ENCODE data around the gene PARVB.

Gene PARVB

GRCh38 chr22:44166498-44167276 lies 142.6 kb downstream of the PARVB start:
- no peak for DNase-seq

DNA sequence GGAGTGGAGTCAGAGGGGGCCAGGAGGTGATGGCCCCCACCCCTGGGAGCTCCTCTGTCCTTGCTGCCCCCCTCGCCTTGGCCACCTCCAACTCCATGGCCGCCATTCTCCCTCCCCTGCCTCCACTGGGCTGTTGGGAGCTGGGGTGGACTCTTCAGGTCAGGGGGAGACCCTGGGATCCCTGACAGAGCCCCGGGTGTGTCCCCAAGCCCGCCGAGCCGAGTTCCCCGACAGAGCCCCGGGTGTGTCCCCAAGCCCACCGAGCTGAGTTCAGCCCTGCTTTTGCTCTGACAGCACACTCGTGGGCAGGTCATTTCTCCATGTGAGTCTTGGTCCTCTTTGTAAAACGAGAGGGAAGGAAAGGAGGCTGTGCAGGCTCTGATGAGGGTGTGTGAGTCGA lies 143.4 kb downstream of the PARVB start:
- DNase-seq: no peak

- no peak for DNase-seq
Observed at GRCh38 chr22:44168206-44168605, 144.1 kb downstream of the PARVB start.

- DNase-seq: no peak
Observed at GRCh38 chr22:44170470-44170869, 146.4 kb downstream of the PARVB start.

DNA sequence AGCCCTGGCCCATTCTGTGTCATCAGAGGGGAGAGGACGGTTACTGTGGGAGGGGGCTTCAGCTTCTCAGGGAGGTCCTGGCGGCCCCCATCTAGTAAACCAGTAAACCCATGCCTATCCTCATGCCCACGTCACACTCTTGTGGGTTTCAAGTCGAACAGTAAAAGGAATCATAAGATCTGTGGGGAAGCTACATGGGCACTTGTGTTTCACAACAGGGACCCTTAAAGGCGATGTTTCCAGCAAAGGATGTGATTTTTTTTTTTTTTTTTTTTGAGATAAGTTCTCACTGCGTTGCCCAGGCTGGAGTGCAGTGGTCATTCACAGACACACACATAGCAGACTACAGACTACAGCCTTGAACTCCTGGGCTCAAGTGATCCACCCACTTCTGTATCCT lies 147.5 kb downstream of the PARVB start:
- DNase-seq: no peak

- DNase-seq: no peak
Observed at GRCh38 chr22:44172370-44173108, 148.4 kb downstream of the PARVB start.

- no peak for DNase-seq
Observed at GRCh38 chr22:44173154-44173553, 149.1 kb downstream of the PARVB start.

DNA sequence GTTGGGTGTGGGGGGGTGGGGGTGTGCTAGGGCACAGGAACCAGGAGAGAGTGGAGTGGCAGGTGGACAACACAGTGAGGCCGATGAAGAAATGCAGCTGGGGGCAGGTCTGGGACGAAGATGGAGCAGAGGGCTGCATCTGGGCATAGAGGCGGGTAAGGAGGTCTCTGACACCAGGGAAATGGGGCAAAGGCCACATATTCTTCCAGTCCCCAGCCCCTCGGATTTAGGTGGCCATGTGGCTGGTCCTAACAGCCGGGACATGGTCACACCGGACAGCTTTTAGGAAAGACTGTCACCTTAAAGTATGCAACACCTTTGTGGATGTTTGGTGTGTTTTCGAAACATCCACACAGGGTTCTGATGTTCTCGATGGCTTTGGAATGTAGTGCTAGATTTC lies 151.6 kb downstream of the PARVB start:
- DNase-seq: no peak

DNA sequence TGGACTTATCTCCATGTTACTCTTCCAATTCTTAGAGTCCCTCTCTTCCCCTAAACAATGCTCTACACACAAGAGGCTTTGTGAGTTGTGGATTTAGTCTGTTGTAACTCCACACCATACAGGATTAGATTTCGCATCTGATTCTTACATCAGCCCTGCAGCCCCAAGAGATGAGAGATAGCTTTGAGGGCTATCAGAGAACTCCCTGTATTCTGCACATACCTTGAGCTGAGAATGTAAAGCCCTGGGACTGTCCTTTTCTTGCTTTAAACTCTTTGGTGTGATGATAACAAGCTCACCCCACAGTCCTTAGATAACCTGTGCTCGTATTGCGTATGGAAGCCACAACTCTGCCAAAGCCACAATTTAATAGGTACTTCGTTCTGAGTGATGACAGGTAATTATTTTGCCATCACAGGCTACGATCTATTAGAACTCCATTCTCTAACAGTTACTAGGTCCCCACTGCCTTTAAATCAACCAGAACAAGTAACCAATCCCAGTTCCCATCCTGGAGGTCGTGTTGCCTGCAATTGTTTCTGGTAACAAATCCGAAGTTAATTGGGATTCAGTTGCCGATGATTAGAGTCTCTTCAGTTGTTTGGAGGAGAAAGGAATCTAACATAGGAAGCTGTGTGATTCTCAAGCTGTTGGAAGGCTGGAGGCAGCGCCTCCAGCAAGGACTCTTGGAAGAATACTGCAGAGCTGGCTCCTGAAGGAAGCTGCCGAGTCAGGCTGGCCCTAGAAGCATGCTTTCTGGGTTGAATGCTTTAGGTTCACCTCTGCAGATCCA lies 155.3 kb downstream of the PARVB start:
- DNase-seq: no peak

DNA sequence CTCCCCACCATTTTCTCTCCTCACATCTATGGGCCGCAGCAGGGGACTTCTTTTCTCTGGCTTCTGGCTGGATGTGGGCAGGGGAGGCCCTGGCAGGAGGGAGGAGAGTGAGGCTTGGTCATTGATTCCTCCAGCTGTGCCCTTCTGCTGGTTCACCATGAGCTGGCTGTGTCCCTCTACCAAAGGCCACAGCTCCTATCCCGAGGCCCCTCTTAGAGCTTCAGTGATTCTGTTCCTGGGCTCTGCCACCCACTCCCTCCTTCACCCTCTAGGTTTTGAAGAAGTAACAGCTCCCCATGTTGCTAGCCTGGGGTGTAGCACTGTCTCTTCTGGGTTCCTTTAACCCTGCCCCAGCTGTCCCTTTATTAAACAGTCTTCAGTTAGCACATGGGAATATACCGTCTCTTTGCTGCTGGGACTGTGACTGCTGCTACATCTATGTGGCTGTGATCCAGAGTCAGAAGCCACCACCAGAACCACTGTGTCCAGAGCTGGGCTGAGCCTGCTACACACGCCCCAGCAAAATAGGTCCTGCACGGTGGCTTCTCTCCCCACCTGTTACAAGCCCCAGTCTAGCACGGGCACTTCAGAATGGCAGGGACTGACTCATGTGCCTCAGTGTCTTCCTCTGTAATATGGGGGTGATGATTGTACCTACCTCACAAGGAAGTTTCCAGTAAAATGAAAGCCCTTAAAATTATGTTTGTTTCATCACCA lies 156.0 kb downstream of the PARVB start:
- no peak for DNase-seq

- no peak for DNase-seq
Observed at GRCh38 chr22:44180706-44181032, 156.6 kb downstream of the PARVB start, which contains the start of gene PARVG. Gene PARVG, plus strand, starts transcription at chr22:44180925. Its CDS starts 2,405 bp downstream, at chr22:44183330.

GRCh38 chr22:44181033-44181911 lies 157.2 kb downstream of the PARVB start:
- no peak for DNase-seq

DNA sequence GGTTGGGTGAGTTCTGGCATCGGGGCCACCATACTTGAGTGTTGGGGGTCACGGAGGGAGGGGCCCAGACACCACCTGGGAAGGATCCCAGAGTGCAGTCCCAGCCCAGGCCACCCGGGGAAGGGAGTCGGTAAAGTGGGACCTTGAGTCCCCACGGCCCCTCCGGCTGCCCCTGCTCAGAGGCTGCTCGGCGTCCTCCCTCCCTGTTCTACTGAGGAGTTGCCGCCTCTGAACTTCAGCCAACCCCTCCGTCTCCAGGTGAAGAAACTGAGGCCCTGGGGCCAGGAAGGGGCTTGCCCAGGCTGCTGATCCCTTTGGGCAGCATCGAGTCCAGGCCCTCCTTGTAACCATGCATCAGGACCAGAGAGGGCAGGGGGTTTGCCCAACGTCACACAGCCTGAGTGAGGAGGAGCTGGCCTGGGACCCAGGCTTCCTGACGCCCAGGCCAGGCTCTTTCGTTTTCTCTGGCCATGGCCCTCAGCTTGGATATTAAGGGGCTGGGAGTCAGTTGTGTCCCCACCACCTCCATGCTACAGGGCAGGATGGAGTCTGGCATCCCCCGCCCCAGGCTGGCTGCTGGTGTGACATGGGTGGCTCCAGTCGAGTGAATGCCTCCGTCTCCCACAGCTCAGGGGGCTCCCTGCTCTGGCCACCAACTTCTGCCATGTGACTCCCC lies 157.9 kb downstream of the PARVB start:
- DNase-seq: no peak

GRCh38 chr22:44182588-44183286 lies 158.6 kb downstream of the PARVB start:
- no peak for DNase-seq

DNA sequence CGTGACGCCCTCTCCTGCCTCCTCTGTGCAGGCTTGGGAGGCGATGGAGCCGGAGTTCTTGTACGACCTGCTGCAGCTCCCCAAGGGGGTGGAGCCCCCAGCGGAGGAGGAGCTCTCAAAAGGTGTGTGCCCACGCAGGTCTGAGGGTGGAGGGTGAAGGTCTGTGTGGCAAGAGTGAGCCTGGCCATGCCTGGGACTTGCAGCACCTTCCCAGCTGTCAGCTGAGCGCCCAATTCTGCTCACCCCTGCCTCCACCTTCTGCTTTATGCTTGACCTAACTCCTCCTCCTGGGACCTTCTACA lies 159.1 kb downstream of the PARVB start:
- no peak for DNase-seq

GRCh38 chr22:44184006-44184405 lies 159.9 kb downstream of the PARVB start:
- no peak for DNase-seq

GRCh38 chr22:44185237-44186120 lies 161.4 kb downstream of the PARVB start:
- no peak for DNase-seq

- no peak for DNase-seq
Observed at GRCh38 chr22:44186121-44186510, 162.0 kb downstream of the PARVB start.

DNA sequence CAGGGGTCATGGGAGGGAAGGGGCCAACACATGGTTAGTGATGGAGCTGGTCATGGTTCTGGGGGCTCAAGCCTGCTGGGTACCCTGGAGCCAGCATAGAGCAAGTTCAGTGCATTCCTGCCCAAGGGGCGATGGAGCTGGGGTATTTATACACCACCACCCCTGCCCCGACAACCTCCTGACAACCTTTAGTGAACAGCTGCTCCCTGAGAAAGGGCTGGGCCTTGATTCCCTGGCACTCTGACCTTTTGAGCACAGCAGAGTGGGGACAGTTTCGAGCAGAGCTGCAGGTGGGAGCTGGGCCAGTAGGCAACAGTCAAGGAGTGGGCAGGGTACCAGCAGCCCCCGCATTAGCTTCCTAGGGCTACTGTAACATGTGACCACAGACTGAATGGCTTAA lies 162.6 kb downstream of the PARVB start:
- no peak for DNase-seq

Measured in cerebellar nuclear complex (tissue), 1 donor.